HG02852 (cell line): ENCODE results near the gene SRD5A1.
A peak's percentile ranks its signal among the peaks of the same experiment; 100 is the strongest.

ENCODE experiments used
- ATAC-seq: cut with Tn5 transposase; IDR thresholded peaks from one replicate; pipeline ENCODE4 v1.9.1; 2021; ENCODE audit warnings: mild to moderate bottlenecking, moderate library complexity; ENCODE audit not compliant: unreplicated experiment

Gene SRD5A1

GRCh38 chr5:6632888-6633468 is at the start of gene SRD5A1, which contains the start of gene NSUN2:
Gene SRD5A1, plus strand, starts transcription at chr5:6633440. Its CDS starts 137 bp downstream, at chr5:6633577.
Gene NSUN2, minus strand, starts transcription at chr5:6633044. Its CDS starts 65 bp downstream, at chr5:6632979.
- ATAC-seq, result peak; percentile 90

GRCh38 chr5:6584101-6584645 is 49.1 kb upstream of the SRD5A1 start:
- no peak for ATAC-seq

GRCh38 chr5:6584727-6585126 is 48.5 kb upstream of the SRD5A1 start:
- no peak for ATAC-seq

- no peak for ATAC-seq
These were observed 48.1 kb upstream of the SRD5A1 start for GRCh38 chr5:6585168-6585567.

GRCh38 chr5:6585939-6586646 is 47.1 kb upstream of the SRD5A1 start:
- ATAC-seq, result no peak

- ATAC-seq, result no peak
These were observed 46.6 kb upstream of the SRD5A1 start for GRCh38 chr5:6586647-6587042.

GRCh38 chr5:6587171-6587570 is 46.1 kb upstream of the SRD5A1 start:
- no peak for ATAC-seq

- no peak for ATAC-seq
These were observed 42.7 kb upstream of the SRD5A1 start for GRCh38 chr5:6590581-6590980.

GRCh38 chr5:6591671-6592288 is 41.5 kb upstream of the SRD5A1 start:
- no peak for ATAC-seq

GRCh38 chr5:6592601-6593000 is 40.6 kb upstream of the SRD5A1 start:
- no peak for ATAC-seq

GRCh38 chr5:6593148-6594016 is 39.9 kb upstream of the SRD5A1 start:
- ATAC-seq, result no peak

- ATAC-seq, result no peak
These were observed 39.2 kb upstream of the SRD5A1 start for GRCh38 chr5:6594066-6594465.

- no peak for ATAC-seq
These were observed 37.8 kb upstream of the SRD5A1 start for GRCh38 chr5:6595405-6595804.

- no peak for ATAC-seq
These were observed 36.9 kb upstream of the SRD5A1 start for GRCh38 chr5:6596388-6596787.

- no peak for ATAC-seq
These were observed 35.7 kb upstream of the SRD5A1 start for GRCh38 chr5:6597557-6597956.

- ATAC-seq, result no peak
These were observed 34.8 kb upstream of the SRD5A1 start for GRCh38 chr5:6598351-6598900.

- no peak for ATAC-seq
These were observed 33.5 kb upstream of the SRD5A1 start for GRCh38 chr5:6599739-6600138.

- no peak for ATAC-seq
These were observed 32.0 kb upstream of the SRD5A1 start for GRCh38 chr5:6601271-6601670.

GRCh38 chr5:6601816-6602215 is 31.4 kb upstream of the SRD5A1 start:
- no peak for ATAC-seq

GRCh38 chr5:6602441-6602840 is 30.8 kb upstream of the SRD5A1 start:
- ATAC-seq, result no peak

- no peak for ATAC-seq
These were observed 29.6 kb upstream of the SRD5A1 start for GRCh38 chr5:6603643-6604042.
